Endothelial cell of umbilical vein (primary cell): ENCODE data around the gene EHMT1. TPM values are rescaled to one million over a fixed set of nuclear protein-coding genes. Genes with fewer than 3 reads are reported as not detected.

ENCODE experiments used
- BruUV-seq: library from RNA; stranded (reverse); fragments of 400-500 nt; replicated peaks from 2 replicates; lab custom pipeline; 2021; lab: Mats Ljungman, UMichigan
- CTCF ChIA-PET: fragments of 300-600, 350-600 bp; sonication (Branson Sonifier 250); formaldehyde crosslinking; loops from one replicate; lab custom pipeline; 2021; ENCODE audit warnings: antibody characterized with exemption, inconsistent platforms; lab: Charles Lee
- POLR2A ChIA-PET: fragments of 300-600, 350-600 bp; sonication (Branson Sonifier 250); formaldehyde crosslinking; loops from one replicate; lab custom pipeline; 2021; ENCODE audit warnings: antibody characterized with exemption, inconsistent platforms; lab: Charles Lee
- DNase-seq: peaks from one replicate; pipeline ENCODE4 v3.0.0-alpha.2; 2011; ENCODE audit warnings: low read depth, low spot score
- FAIRE-seq: peaks from 2 replicates; lab custom pipeline; 2011; peaks lifted over from hg19 to GRCh38; lab: Jason Lieb, UNC
- H2AFZ ChIP-seq: 2 replicates; pipeline ENCODE4 v1.6.0; 2012; ENCODE audit warnings: low read depth, low read length, control low read depth, inconsistent platforms
- H3K27ac ChIP-seq: 2 replicates; pipeline ENCODE4 v1.5.1; 2011; ENCODE audit warnings: low read depth, mild to moderate bottlenecking, control low read depth, low read length, moderate library complexity; ENCODE audit not compliant: insufficient read depth
- H3K27me3 ChIP-seq, 2 experiments: 2 replicates each; pipeline versions ENCODE4 v1.6.0 to v1.6.1; 2011; ENCODE audit warnings: low read length in 2 of 2, mixed read lengths in 1 of 2; ENCODE audit not compliant: control insufficient read depth in 2 of 2, insufficient read depth in 2 of 2
- H3K36me3 ChIP-seq, 2 experiments: 2 replicates in 1 of 2; 3 replicates in 1 of 2; pipeline ENCODE4 v1.5.1; 2011; ENCODE audit warnings: low read length in 2 of 2, mild to moderate bottlenecking in 1 of 2, moderate library complexity in 1 of 2; ENCODE audit not compliant: control insufficient read depth in 2 of 2, insufficient read depth in 2 of 2; ENCODE audit errors: extremely low read depth in 1 of 2
- H3K4me1 ChIP-seq: 3 replicates; pipeline ENCODE4 v1.5.1; 2011; ENCODE audit warnings: mild to moderate bottlenecking, low read length; ENCODE audit not compliant: control insufficient read depth, insufficient read depth; ENCODE audit errors: extremely low read depth
- H3K4me2 ChIP-seq: 2 replicates; pipeline ENCODE4 v1.6.1; 2011; ENCODE audit warnings: low read length, control low read depth, mixed read lengths; ENCODE audit not compliant: insufficient read depth
- H3K4me3 ChIP-seq, 3 experiments: fragments of 200-600 bp in 1 of 3; sonication (generic), shearing (Covaris generic) in 1 of 3; replicated peaks in 1 of 3; 2 replicates each; pipeline ENCODE4 v1.5.1; 2011 to 2016; ENCODE audit warnings: control low read depth in 3 of 3, low read length in 3 of 3, mild to moderate bottlenecking in 2 of 3, inconsistent platforms in 1 of 3, low read depth in 1 of 3, moderate library complexity in 1 of 3; ENCODE audit not compliant: insufficient read depth in 1 of 3
- H3K79me2 ChIP-seq: 2 replicates; pipeline ENCODE4 v1.6.0; 2012; ENCODE audit warnings: low read length, inconsistent platforms; ENCODE audit not compliant: control insufficient read depth, insufficient read depth
- H3K9ac ChIP-seq: replicated peaks from 2 replicates; pipeline ENCODE3; 2011; ENCODE audit warnings: low read length, control low read depth; ENCODE audit not compliant: insufficient read depth; ENCODE audit errors: extremely low read depth
- H3K9me1 ChIP-seq: replicated peaks from 3 replicates; pipeline ENCODE4 v1.6.0; 2011; ENCODE audit warnings: mild to moderate bottlenecking, low read length; ENCODE audit not compliant: control insufficient read depth, insufficient read depth; ENCODE audit errors: extremely low read depth
- H3K9me3 ChIP-seq: replicated peaks from 2 replicates; pipeline ENCODE4 v1.5.1; 2012; ENCODE audit warnings: low read length, inconsistent platforms; ENCODE audit not compliant: control insufficient read depth, insufficient read depth
- H4K20me1 ChIP-seq: replicated peaks from 2 replicates; pipeline ENCODE3; 2011; ENCODE audit warnings: mild to moderate bottlenecking, low read length; ENCODE audit not compliant: control insufficient read depth, insufficient read depth; ENCODE audit errors: extremely low read depth
- CTCF ChIP-seq, 2 donors: IDR thresholded peaks; 1 replicate in 1 of 2; 2 replicates in 1 of 2; pipeline ENCODE4 v1.5.1; 2011; ENCODE audit warnings: low read length in 2 of 2, mild to moderate bottlenecking in 2 of 2, moderate library complexity in 2 of 2, control low read depth in 1 of 2, inconsistent platforms in 1 of 2, low read depth in 1 of 2; ENCODE audit not compliant: insufficient read depth in 1 of 2; ENCODE audit errors: extremely low read depth in 1 of 2
- EZH2 ChIP-seq: IDR thresholded peaks from 2 replicates; pipeline ENCODE4 v1.6.1; 2012; ENCODE audit warnings: borderline replicate concordance, low read depth, mild to moderate bottlenecking, moderate library complexity, low read length, inconsistent platforms; ENCODE audit not compliant: severe bottlenecking
- FOS ChIP-seq: IDR thresholded peaks from 2 replicates; pipeline ENCODE4 v1.6.1; 2011; ENCODE audit warnings: mild to moderate bottlenecking, low read length, moderate library complexity, borderline replicate concordance; ENCODE audit not compliant: insufficient read depth
- GATA2 ChIP-seq: IDR thresholded peaks from 2 replicates; pipeline ENCODE4 v1.7.0; 2011; ENCODE audit warnings: low read depth, mild to moderate bottlenecking, moderate library complexity, mixed read lengths, low read length; ENCODE audit not compliant: insufficient read length, insufficient read depth
- JUN ChIP-seq: IDR thresholded peaks from 2 replicates; pipeline ENCODE4 v1.6.1; 2011; ENCODE audit warnings: borderline replicate concordance, low read depth; ENCODE audit not compliant: insufficient read length, insufficient read depth
- MAX ChIP-seq: IDR thresholded peaks from 2 replicates; pipeline ENCODE4 v1.6.1; 2011; ENCODE audit not compliant: insufficient read depth, insufficient read length
- MYC ChIP-seq: IDR thresholded peaks from one replicate; pipeline ENCODE4 v1.6.1; 2011; ENCODE audit warnings: mild to moderate bottlenecking, low read depth, low read length
- POLR2A ChIP-seq: IDR thresholded peaks from 2 replicates; pipeline ENCODE4 v1.6.1; 2012; ENCODE audit warnings: low read depth, mild to moderate bottlenecking, control low read depth, low read length
- POLR2AphosphoS5 ChIP-seq: IDR thresholded peaks from 2 replicates; pipeline ENCODE4 v1.6.1; 2012; ENCODE audit warnings: low read depth, mild to moderate bottlenecking, control low read depth, low read length, moderate library complexity; ENCODE audit not compliant: insufficient read depth
- dilution Hi-C: fragments of 300-500 bp; cut with MboI; formaldehyde crosslinking; loops from one replicate; pipeline ENCODE4 v1.15.0; 2019; ENCODE audit warnings: low sequenced_read_pairs; ENCODE audit not compliant: extremely low pct_ligation_motif_present
- intact Hi-C: fragments of 100-400 bp; cut with micrococcal nuclease; formaldehyde crosslinking; loops from one replicate; pipeline ENCODE4 v1.10.0; 2022
- polyA plus RNA-seq, 4 experiments: library from polyadenylated mRNA; depleted of rRNA in 3 of 4; stranded (reverse) in 3 of 4; unstranded in 1 of 4; fragments of >200 nt; gene quantifications; 2 replicates each; pipeline versions ENCODE4 v1.2.1 to v1.2.3, GENCODE V29; 2011 to 2012; ENCODE audit warnings: missing spikeins in 1 of 4
- total RNA-seq: library from RNA; stranded (reverse); gene quantifications from 2 replicates; pipeline ENCODE4 v1.2.3, GENCODE V29; 2021

Gene EHMT1
- total and polyA plus RNA-seq, 2 donors (not counting 3 experiments of a cell fraction or from before 2014, with no cell fraction given) = 48.2 to 104 TPM

- no peak overlapping the region for H2AFZ ChIP-seq
- no peak overlapping the region for H3K27ac ChIP-seq
- no peak for TF ChIP-seq POLR2A
- TF ChIP-seq FOS = no peak
- no peak for TF ChIP-seq MAX
- DNase-seq (no peak), FAIRE-seq (no peak)
- H3K4me1 ChIP-seq = peaks cover 9% of the 10 kb centered on the region
- CTCF ChIA-PET = interaction anchor here (1.1 kb wide), 1 partner anchor 10 kb away, joined by 3 read pairs; no protein-coding TSS in a partner anchor
- no peaks in the 10 kb centered on the region for H3K27me3 ChIP-seq
- H3K9me3 ChIP-seq = no peaks in the 10 kb centered on the region
- dilution Hi-C loops (no loop called here), intact Hi-C loops (no loop called here)
- no peak overlapping the region for H3K9ac ChIP-seq
- no TSS peak for BruUV-seq
- peaks cover 6 to 7% of the 10 kb centered on the region in 2 experiments for H3K36me3 ChIP-seq
- POLR2A ChIA-PET = no interaction called here
- H3K79me2 ChIP-seq = peaks cover 18% of the 10 kb centered on the region
- no peak overlapping the region for H3K4me3 ChIP-seq
- no peaks in the 10 kb centered on the region for H4K20me1 ChIP-seq
- no peak overlapping the region for H3K4me2 ChIP-seq
- no peaks in the 10 kb centered on the region for H3K9me1 ChIP-seq
Measured at GRCh38 chr9:137592767-137593166, 26.0 kb upstream of the EHMT1 start.

- Histone ChIP-seq H3K9me1 (no peaks in the 10 kb centered on the region), H3K4me2 (no peak overlapping the region), H3K9me3 (no peaks in the 10 kb centered on the region), H3K27me3 (no peaks in the 10 kb centered on the region), H3K4me1 (peaks cover 9% of the 10 kb centered on the region), H3K4me3 (no peak overlapping the region), H3K79me2 (peaks cover 16% of the 10 kb centered on the region), H2AFZ (no peak overlapping the region), H4K20me1 (no peaks in the 10 kb centered on the region), H3K36me3 (peaks cover 2 to 3% of the 10 kb centered on the region in 2 experiments), H3K9ac (no peak overlapping the region), H3K27ac (no peak overlapping the region)
- FAIRE-seq = no peak
- dilution Hi-C loops (no loop called here), intact Hi-C loops (no loop called here)
- BruUV-seq = no TSS peak
- DNase-seq = no peak
- CTCF ChIA-PET = no interaction called here
- no peak for TF ChIP-seq POLR2A
- TF ChIP-seq EZH2 = no peak
- TF ChIP-seq CTCF (IDR thresholded peaks at IDR 0.05; ENCODE audit: extremely low read depth in 1 of 2, insufficient read depth in 1 of 2, low read depth in 1 of 2, low read length in 2 of 2) = no peak
- TF ChIP-seq MAX = no peak
- TF ChIP-seq JUN = no peak
- no peak for TF ChIP-seq GATA2
- TF ChIP-seq POLR2AphosphoS5 = no peak
- no peak for TF ChIP-seq FOS
- no peak for TF ChIP-seq MYC
- POLR2A ChIA-PET = no interaction called here
Measured at GRCh38 chr9:137593176-137593575, 25.6 kb upstream of the EHMT1 start.
